ENCODE measurements around the gene CBL. TPM values are rescaled to one million over a fixed set of nuclear protein-coding genes. Genes with fewer than 3 reads are reported as not detected.

The CBL gene
- polyA plus RNA-seq, 3 donors = 1.7 to 7.3 (median 5.8) TPM

GRCh38 chr11:119248750-119249670 is 42.9 kb downstream of the CBL start:
- 96 to 97% (median 97%) methylated on average over 8 of the region's 8 CpGs for WGBS, 3 donors
- no peak overlapping the region for H3K27ac ChIP-seq (ENCODE audit: low read depth, low read length)

GRCh38 chr11:119249671-119250010 is 43.5 kb downstream of the CBL start:
- no peak overlapping the region for H3K27ac ChIP-seq (ENCODE audit: low read depth, low read length)
- WGBS, 3 donors = 75 to 93% (median 86%) methylated on average over 1 of the region's 1 CpG

GRCh38 chr11:119251114-119251513 is 45.0 kb downstream of the CBL start:
- WGBS, 3 donors = 73 to 88% (median 84%) methylated on average over 3 of the region's 3 CpGs
- no peak overlapping the region for H3K27ac ChIP-seq (ENCODE audit: low read depth, low read length)

GRCh38 chr11:119254239-119254638 is 48.1 kb downstream of the CBL start:
- WGBS, 3 donors = 91 to 94% (median 92%) methylated on average over 5 of the region's 5 CpGs

GRCh38 chr11:119258180-119258579 is 52.0 kb downstream of the CBL start:
- H3K27ac ChIP-seq (ENCODE audit: low read depth, low read length) = no peak overlapping the region
- 73 to 84% (median 76%) methylated on average over 5 of the region's 5 CpGs for WGBS, 3 donors

More at GRCh38 chr11:119254239-119254638, 48.1 kb downstream of the CBL start:
- H3K27ac ChIP-seq (ENCODE audit: low read depth, low read length) = no peak overlapping the region

GRCh38 chr11:119258983-119259382 is 52.8 kb downstream of the CBL start:
- H3K27ac ChIP-seq (ENCODE audit: low read depth, low read length) = no peak overlapping the region
- WGBS, 3 donors = 47 to 72% (median 68%) methylated on average over 3 of the region's 3 CpGs

GRCh38 chr11:119262668-119263351 is 56.7 kb downstream of the CBL start:
- WGBS, 3 donors = 43 to 75% (median 44%) methylated on average over 5 of the region's 5 CpGs
- no peak overlapping the region for H3K27ac ChIP-seq (ENCODE audit: low read depth, low read length)

GRCh38 chr11:119263352-119263940 is 57.3 kb downstream of the CBL start:
- WGBS, 3 donors = 14 to 39% (median 21%) methylated on average over 3 of the region's 3 CpGs
- H3K27ac ChIP-seq (ENCODE audit: low read depth, low read length) = no peak overlapping the region

- 64 to 95% (median 80%) methylated on average over 3 of the region's 3 CpGs for whole genome bisulfite sequencing, 3 donors
- H3K27ac ChIP-seq (ENCODE audit: low read depth, low read length) = no peak overlapping the region
Measured at GRCh38 chr11:119266063-119266462, 59.9 kb downstream of the CBL start.

- 74 to 86% (median 75%) methylated on average over 7 of the region's 7 CpGs for WGBS, 3 donors
- H3K27ac ChIP-seq (ENCODE audit: low read depth, low read length) = no peak overlapping the region
Measured at GRCh38 chr11:119266517-119267255, 60.5 kb downstream of the CBL start.

- 83 to 92% (median 87%) methylated on average over 5 of the region's 5 CpGs for WGBS, 3 donors
- H3K27ac ChIP-seq (ENCODE audit: low read depth, low read length) = no peak overlapping the region
Measured at GRCh38 chr11:119267645-119268044, 61.5 kb downstream of the CBL start.

- 89 to 95% (median 90%) methylated on average over 6 of the region's 6 CpGs for WGBS, 3 donors
- H3K27ac ChIP-seq (ENCODE audit: low read depth, low read length) = no peak overlapping the region
Measured at GRCh38 chr11:119273721-119274120, 67.6 kb downstream of the CBL start.

- H3K27ac ChIP-seq (ENCODE audit: low read depth, low read length) = no peak overlapping the region
- WGBS, 3 donors = 95 to 99% (median 96%) methylated on average over 1 of the region's 1 CpG
Measured at GRCh38 chr11:119277660-119278059, 71.5 kb downstream of the CBL start.

GRCh38 chr11:119282495-119282894 is 76.4 kb downstream of the CBL start:
- WGBS, 3 donors = 71 to 93% (median 74%) methylated on average over 7 of the region's 7 CpGs
- H3K27ac ChIP-seq (ENCODE audit: low read depth, low read length) = no peak overlapping the region

- no peak overlapping the region for H3K27ac ChIP-seq (ENCODE audit: low read depth, low read length)
- WGBS, 3 donors = 63 to 75% (median 68%) methylated on average over 9 of the region's 9 CpGs
Measured at GRCh38 chr11:119284344-119285157, 78.4 kb downstream of the CBL start.

- WGBS, 3 donors = 93 to 99% (median 97%) methylated on average over 9 of the region's 9 CpGs
- H3K27ac ChIP-seq (ENCODE audit: low read depth, low read length) = no peak overlapping the region
Measured at GRCh38 chr11:119285431-119285830, 79.3 kb downstream of the CBL start.

GRCh38 chr11:119288219-119288618 is 82.1 kb downstream of the CBL start:
- H3K27ac ChIP-seq (ENCODE audit: low read depth, low read length) = no peak overlapping the region
- 89 to 99% (median 92%) methylated on average over 3 of the region's 3 CpGs for WGBS, 3 donors
